GM21737 (cell line): ENCODE measurements around the gene MSANTD1.

Experiments
- ATAC-seq: cut with Tn5 transposase; IDR thresholded peaks from one replicate; pipeline ENCODE4 v1.9.1; 2021; ENCODE audit warnings: mild to moderate bottlenecking, moderate library complexity; ENCODE audit not compliant: unreplicated experiment

Gene MSANTD1

GRCh38 chr4:3261411-3262207 is 12.7 kb downstream of the MSANTD1 start:
- ATAC-seq: no peak

GRCh38 chr4:3262208-3263052 is 13.5 kb downstream of the MSANTD1 start:
- no peak for ATAC-seq

- no peak for ATAC-seq
These were observed 14.3 kb downstream of the MSANTD1 start for GRCh38 chr4:3263053-3263875.

DNA sequence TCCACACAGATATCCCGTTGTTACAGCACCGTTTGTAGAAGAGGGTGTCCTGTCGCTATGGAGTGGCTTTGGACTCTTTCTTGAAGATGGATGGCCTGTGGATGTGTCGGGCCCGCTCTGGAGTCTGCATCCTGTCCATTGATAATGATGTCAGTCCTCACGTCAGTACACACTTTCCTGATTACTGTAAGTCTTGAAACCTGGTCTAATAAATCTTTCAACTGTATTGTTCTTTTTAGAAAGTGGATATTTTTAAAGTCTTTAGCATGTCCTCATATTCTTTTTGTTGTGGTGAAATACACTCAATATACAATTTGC is 14.9 kb downstream of the MSANTD1 start:
- ATAC-seq: no peak

DNA sequence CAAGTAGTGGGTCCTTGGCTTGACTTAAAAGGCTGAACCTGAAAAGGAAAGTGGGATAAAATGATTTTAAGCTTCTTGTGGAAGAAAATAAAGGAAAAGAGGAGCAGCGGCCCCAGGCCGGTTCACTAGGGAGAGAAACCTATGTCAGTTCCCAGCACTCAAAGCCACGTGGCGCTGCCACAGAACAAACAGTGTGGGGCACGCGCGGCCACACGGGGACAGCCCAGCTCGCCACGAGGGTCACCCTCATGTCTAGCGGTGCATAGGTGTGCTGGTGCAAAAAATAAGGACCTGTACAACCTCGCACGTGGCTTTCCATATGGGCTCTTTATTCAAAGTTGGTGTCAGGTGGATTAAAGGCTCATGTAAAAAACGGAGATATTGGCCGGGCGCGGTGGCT is 17.1 kb downstream of the MSANTD1 start:
- no peak for ATAC-seq

DNA sequence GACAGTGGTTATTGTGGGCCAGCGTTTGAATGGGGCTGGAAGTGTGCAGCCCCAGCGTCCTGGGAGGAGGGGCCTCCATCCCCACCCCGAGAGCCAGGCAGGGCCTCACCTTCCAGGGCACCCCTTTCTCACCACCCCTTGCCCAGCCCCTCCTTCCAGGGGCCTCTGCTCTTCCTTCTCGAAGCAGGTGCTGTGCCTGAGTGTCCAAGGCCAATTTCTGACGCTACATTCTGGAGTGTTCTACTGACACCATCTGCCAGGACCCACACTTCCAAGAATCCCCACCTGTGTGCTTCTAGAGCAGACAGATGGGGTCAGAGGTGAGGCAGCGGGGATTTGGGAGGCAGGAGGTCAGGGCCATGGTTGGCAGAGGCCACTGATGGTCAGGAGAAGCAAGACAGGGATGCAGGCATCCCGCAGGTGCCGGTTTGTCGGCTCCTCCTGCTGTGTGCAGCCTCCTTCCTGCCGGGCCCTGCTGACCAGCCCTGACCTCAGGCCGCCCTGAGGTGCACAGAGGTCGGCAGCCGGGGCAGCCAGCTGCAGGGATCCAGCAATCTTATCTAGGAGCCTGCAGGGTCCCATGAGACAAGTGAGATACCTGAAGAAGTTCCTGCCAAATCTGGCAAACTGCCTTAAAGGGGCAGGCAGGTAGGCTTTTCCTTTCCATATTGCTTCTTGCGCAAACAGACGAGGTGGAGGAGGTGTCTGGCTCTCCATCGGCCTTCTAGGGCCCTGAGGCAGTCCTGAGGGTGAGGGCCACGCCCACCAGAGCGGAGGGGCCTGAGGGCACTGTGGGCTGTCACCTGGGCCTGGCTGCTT is 18.8 kb downstream of the MSANTD1 start:
- no peak for ATAC-seq

GRCh38 chr4:3268395-3269104 is 19.6 kb downstream of the MSANTD1 start:
- no peak for ATAC-seq

GRCh38 chr4:3269105-3269927 is 20.4 kb downstream of the MSANTD1 start:
- no peak for ATAC-seq

GRCh38 chr4:3269991-3270611 is 21.1 kb downstream of the MSANTD1 start:
- no peak for ATAC-seq

DNA sequence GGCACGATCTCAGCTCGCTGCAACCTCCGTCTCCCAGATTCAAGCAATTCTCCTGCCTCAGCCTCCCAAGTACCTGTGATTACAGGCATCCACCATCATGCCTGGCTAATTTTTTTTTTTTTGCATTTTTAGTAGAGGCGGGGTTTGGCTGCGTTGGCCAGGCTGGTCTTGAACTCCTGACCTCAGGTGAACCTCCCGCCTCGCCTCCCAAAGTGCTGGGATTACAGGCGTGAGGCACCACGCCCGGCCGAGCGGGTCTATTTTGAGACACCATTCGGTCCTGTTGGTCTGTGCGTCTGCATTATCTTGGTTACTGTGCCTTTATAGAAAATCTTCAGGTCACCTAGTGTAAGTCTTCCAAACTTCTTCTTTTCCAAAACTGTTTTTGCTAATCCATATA is 22.2 kb downstream of the MSANTD1 start:
- ATAC-seq: no peak

- ATAC-seq: no peak
These were observed 28.0 kb downstream of the MSANTD1 start for GRCh38 chr4:3276986-3277385.

- no peak for ATAC-seq
These were observed 31.5 kb downstream of the MSANTD1 start for GRCh38 chr4:3280466-3280865.

GRCh38 chr4:3283483-3283882 is 34.5 kb downstream of the MSANTD1 start:
- ATAC-seq: no peak

DNA sequence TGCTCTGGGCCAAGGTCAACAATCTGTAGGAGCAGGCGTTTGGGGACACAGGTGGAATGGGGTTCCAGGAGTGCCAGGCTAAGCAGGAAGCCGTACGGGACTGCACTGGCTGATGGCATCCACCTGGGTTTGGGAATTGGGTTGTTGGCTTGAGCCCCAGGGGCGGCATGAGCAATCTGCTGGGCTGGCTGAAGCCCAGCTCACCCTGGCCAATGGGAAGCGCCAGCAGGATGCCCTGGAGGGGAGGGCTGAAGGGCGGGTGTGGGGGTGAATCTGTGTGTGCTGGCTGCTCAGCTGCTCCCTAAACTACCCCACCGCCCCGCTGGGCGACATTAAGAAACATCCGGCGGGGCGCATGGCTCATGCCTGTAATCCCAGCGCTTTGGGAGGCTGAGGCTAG is 35.0 kb downstream of the MSANTD1 start:
- ATAC-seq: no peak

GRCh38 chr4:3284734-3285557 is 36.0 kb downstream of the MSANTD1 start:
- no peak for ATAC-seq

GRCh38 chr4:3285558-3286334 is 36.8 kb downstream of the MSANTD1 start:
- peak; percentile 92 for ATAC-seq
